ENCODE measurements around the gene ITGAL.

ITGAL gene

GRCh38 chr16:30491229-30491628 lies 18.7 kb downstream of the ITGAL start:
- no peak for TF ChIP-seq ZNF70 (CRISPR knock-in tag; IDR thresholded peaks at IDR 0.05)
- TF ChIP-seq BACH2 (CRISPR knock-in tag; IDR thresholded peaks at IDR 0.05; ENCODE audit: borderline replicate concordance): no peak
- TF ChIP-seq TSHZ2 (CRISPR knock-in tag; IDR thresholded peaks at IDR 0.05): no peak
- TF ChIP-seq GLIS3 (CRISPR knock-in tag; IDR thresholded peaks at IDR 0.05): no peak
- no peak for TF ChIP-seq CSRNP3 (CRISPR knock-in tag; IDR thresholded peaks at IDR 0.05)
- no peak for TF ChIP-seq ZFP3 (CRISPR knock-in tag; IDR thresholded peaks at IDR 0.05)
- TF ChIP-seq OSR1 (CRISPR knock-in tag; IDR thresholded peaks at IDR 0.05): no peak
- TF ChIP-seq RARB (CRISPR knock-in tag; IDR thresholded peaks at IDR 0.05): no peak
- no peak for ATAC-seq

GRCh38 chr16:30491744-30492308 lies 19.3 kb downstream of the ITGAL start:
- no peak for TF ChIP-seq ZC3H10 (CRISPR knock-in tag; IDR thresholded peaks at IDR 0.05)
- TF ChIP-seq POU6F1 (CRISPR knock-in tag; IDR thresholded peaks at IDR 0.05; ENCODE audit: borderline replicate concordance, low read depth): no peak
- no peak for TF ChIP-seq ZNF8 (CRISPR knock-in tag; IDR thresholded peaks at IDR 0.05)
- TF ChIP-seq ZNF565 (CRISPR knock-in tag; conservative IDR thresholded peaks at IDR 0.05; ENCODE audit: low read depth): no peak
- no peak for TF ChIP-seq ZNF70 (CRISPR knock-in tag; IDR thresholded peaks at IDR 0.05)
- no peak for TF ChIP-seq GLIS3 (CRISPR knock-in tag; IDR thresholded peaks at IDR 0.05)
- no peak for TF ChIP-seq CREB5 (CRISPR knock-in tag; IDR thresholded peaks at IDR 0.05; ENCODE audit: low read depth)
- no peak for TF ChIP-seq PPARA (CRISPR knock-in tag; IDR thresholded peaks at IDR 0.05; ENCODE audit: borderline replicate concordance)
- no peak for TF ChIP-seq OSR1 (CRISPR knock-in tag; IDR thresholded peaks at IDR 0.05)
- no peak for TF ChIP-seq ESRRG (CRISPR knock-in tag; IDR thresholded peaks at IDR 0.05)
- TF ChIP-seq ISL1 (CRISPR knock-in tag; IDR thresholded peaks at IDR 0.05): no peak
- TF ChIP-seq CSDC2 (CRISPR knock-in tag; IDR thresholded peaks at IDR 0.05): no peak
- TF ChIP-seq ZFP30 (CRISPR knock-in tag; IDR thresholded peaks at IDR 0.05): no peak
- TF ChIP-seq TCF4 (CRISPR knock-in tag; IDR thresholded peaks at IDR 0.05; ENCODE audit: borderline replicate concordance): no peak
- TF ChIP-seq ARNTL (CRISPR knock-in tag; IDR thresholded peaks at IDR 0.05; ENCODE audit: borderline replicate concordance, low read depth): no peak
- peak; percentile 89 for ATAC-seq

- TF ChIP-seq TSHZ2 (CRISPR knock-in tag; IDR thresholded peaks at IDR 0.05): no peak
- no peak for TF ChIP-seq SNAI2 (CRISPR knock-in tag; IDR thresholded peaks at IDR 0.05)
- ATAC-seq: no peak
These were observed 21.5 kb downstream of the ITGAL start for GRCh38 chr16:30493941-30494488.

Measured in SK-N-SH treated with all-trans-retinoic acid at 6 μM for 48 hours (cell line).